MM.1S (cell line): ENCODE measurements around the gene BAG5.
"Not testable (repeated sequence)": the region's sequence is repeated elsewhere in the genome, so short reads cannot be mapped to it uniquely, and the experiment has no call there.

Experiments used
- DNase-seq: peaks from one replicate; pipeline ENCODE4 v3.0.0-alpha.2; 2015
- H2AFZ ChIP-seq: fragments of 300-600 bp; sonication (generic); 2 replicates; pipeline ENCODE4 v1.6.0; 2016; ENCODE audit warnings: antibody characterized with exemption, low read length
- H3F3A ChIP-seq: fragments of 300-600 bp; sonication (generic); 2 replicates; pipeline ENCODE4 v1.6.1; 2016; ENCODE audit warnings: mild to moderate bottlenecking, antibody characterized with exemption, low read length, moderate library complexity, mixed read lengths; ENCODE audit not compliant: insufficient read depth
- H3K27ac ChIP-seq: fragments of 300-600 bp; sonication (generic); 2 replicates; pipeline ENCODE4 v1.5.1; 2016; ENCODE audit warnings: mild to moderate bottlenecking, low read length
- H3K27me3 ChIP-seq: fragments of 300-600 bp; sonication (generic); replicated peaks from 2 replicates; pipeline ENCODE4 v1.6.0; 2016; ENCODE audit warnings: low read length; ENCODE audit not compliant: insufficient read depth
- H3K36me3 ChIP-seq: fragments of 300-600 bp; sonication (generic); replicated peaks from 2 replicates; pipeline ENCODE4 v1.6.1; 2016; ENCODE audit warnings: mild to moderate bottlenecking, low read length, mixed read lengths; ENCODE audit not compliant: insufficient read depth
- H3K4me1 ChIP-seq: fragments of 300-600 bp; sonication (generic); 2 replicates; pipeline ENCODE4 v1.6.1; 2016; ENCODE audit warnings: low read length, mixed read lengths
- H3K4me2 ChIP-seq: fragments of 300-600 bp; sonication (generic); 2 replicates; pipeline ENCODE4 v1.6.0; 2016; ENCODE audit warnings: low read depth, low read length
- H3K4me3 ChIP-seq: fragments of 300-600 bp; sonication (generic); 2 replicates; pipeline ENCODE4 v1.5.1; 2016; ENCODE audit warnings: low read length, mixed read lengths
- H3K79me2 ChIP-seq: fragments of 300-600 bp; sonication (generic); 2 replicates; pipeline ENCODE4 v1.6.1; 2016; ENCODE audit warnings: mixed run types, low read length, mixed read lengths
- H3K9ac ChIP-seq: fragments of 300-600 bp; sonication (generic); 2 replicates; pipeline ENCODE4 v1.6.1; 2016; ENCODE audit warnings: low read length, mixed read lengths
- H3K9me2 ChIP-seq: fragments of 300-600 bp; sonication (generic); replicated peaks from 2 replicates; pipeline ENCODE4 v1.6.1; 2016; ENCODE audit warnings: mild to moderate bottlenecking, low read length, mixed read lengths; ENCODE audit not compliant: insufficient read depth
- H3K9me3 ChIP-seq: fragments of 300-600 bp; sonication (generic); replicated peaks from 2 replicates; pipeline ENCODE4 v1.6.1; 2016; ENCODE audit warnings: mild to moderate bottlenecking, low read length, mixed read lengths; ENCODE audit not compliant: insufficient read depth
- H4K20me1 ChIP-seq: fragments of 300-600 bp; sonication (generic); 2 replicates; pipeline ENCODE4 v1.6.1; 2016; ENCODE audit warnings: mild to moderate bottlenecking, low read length, moderate library complexity, mixed read lengths; ENCODE audit not compliant: insufficient read depth
- EZH2 ChIP-seq: fragments of 300-600 bp; sonication (generic); optimal IDR thresholded peaks from 2 replicates; pipeline ENCODE3; 2017; ENCODE audit warnings: low read depth, mild to moderate bottlenecking, antibody characterized with exemption, low read length, mixed read lengths
- EZH2phosphoT487 ChIP-seq: fragments of 300-600 bp; sonication (generic); IDR thresholded peaks from 2 replicates; pipeline ENCODE4 v1.6.1; 2018; ENCODE audit warnings: antibody characterized with exemption, low read length
- TF ChIP-seq, protein P1 (sequence below): fragments of 300-600 bp; sonication (generic); IDR thresholded peaks from 2 replicates; pipeline ENCODE4 v1.5.1; 2016; ENCODE audit warnings: antibody characterized with exemption, low read length, mixed read lengths

BAG5 gene

DNA sequence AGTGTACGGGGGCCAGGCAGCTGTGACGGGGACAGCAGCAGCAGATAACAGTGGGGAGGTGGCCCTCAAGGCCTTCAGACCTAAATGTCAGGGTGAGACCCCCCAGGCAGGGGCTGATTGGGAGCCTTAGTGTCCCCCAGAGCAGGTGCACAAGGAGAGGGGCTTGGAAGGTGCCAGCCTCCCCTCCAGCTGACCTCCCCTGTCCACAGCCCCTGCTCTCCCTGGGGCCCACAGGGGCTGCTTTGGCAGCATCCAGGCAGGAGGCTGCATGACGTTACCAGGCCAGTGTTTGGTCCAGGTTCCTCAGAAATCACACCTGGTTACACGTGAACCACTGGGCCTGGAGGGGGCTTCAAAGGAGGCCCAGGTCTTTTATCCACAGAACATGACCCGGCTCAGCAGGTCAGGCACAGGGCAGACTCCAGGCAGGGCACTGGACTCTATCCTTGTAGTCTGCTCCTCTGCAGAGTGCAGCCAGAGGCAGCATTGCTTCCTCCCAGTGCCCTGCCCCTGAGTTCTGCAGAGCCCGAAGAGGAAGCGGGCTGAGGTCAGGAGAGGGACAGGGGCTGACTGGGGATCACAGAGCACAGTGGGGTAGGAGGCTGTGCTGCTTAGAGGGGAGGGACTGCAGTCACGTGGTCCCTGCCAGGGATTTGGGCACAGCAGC, 36.1 kb downstream of the BAG5 start:
- peaks cover 29% of the 10 kb centered on the region for H3K79me2 ChIP-seq
- no peak overlapping the region for H3K4me3 ChIP-seq
- TF ChIP-seq EZH2phosphoT487: no peak
- no peak overlapping the region for H2AFZ ChIP-seq
- no peaks in the 10 kb centered on the region for H3K9me2 ChIP-seq
- no peaks in the 10 kb centered on the region for H4K20me1 ChIP-seq
- no peaks in the 10 kb centered on the region for H3F3A ChIP-seq
- DNase-seq: no peak
- H3K9me3 ChIP-seq: no peaks in the 10 kb centered on the region
- no peak overlapping the region for H3K4me2 ChIP-seq
- no peak overlapping the region for H3K27ac ChIP-seq
- no peaks in the 10 kb centered on the region for H3K36me3 ChIP-seq
- H3K9ac ChIP-seq: no peak overlapping the region
- no peaks in the 10 kb centered on the region for H3K4me1 ChIP-seq
- H3K27me3 ChIP-seq: no peaks in the 10 kb centered on the region; the same call in 1 of the 2 replicates

DNA sequence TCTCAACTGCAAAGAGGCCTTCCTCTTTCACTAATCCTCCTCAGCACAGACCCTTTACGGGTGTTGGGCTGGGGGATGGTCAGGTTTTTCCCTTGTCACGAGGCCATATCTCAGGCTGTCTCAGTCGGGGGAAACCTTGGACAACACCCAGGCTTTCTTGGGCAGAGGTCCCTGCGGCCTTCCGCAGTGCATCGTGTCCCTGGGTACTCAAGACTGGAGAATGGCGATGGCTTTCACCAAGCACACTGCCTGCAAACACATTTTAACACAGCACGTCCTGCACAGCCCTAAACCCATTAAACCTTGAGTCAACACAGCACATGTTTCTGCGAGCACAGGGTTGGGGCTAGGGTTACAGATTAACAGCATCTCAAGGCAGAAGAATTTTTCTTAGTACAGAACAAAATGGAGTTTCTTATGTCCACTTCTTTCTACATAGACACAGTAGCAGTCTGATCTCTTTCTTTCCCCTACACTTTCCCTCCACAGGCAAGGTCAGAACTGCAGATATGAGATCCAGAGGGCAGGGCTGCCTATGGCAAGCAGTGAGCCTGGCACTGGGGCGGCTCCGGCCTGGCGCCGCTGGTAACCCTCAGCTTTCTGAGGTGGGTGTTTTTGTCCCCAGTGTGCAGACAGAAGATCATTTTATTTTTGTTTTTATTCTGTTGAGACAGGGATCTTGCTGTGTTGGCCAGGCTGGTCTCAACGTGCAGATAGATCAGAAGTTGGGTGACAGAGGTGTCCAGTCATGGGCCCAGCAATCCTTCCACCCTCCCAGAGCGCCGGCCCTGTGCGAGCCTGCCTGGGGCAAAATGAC, 36.8 kb downstream of the BAG5 start:
- DNase-seq, H3K27me3 ChIP-seq, H3K4me3 ChIP-seq, H3K36me3 ChIP-seq, H3K9ac ChIP-seq, H3K27ac ChIP-seq, H2AFZ ChIP-seq, H3K9me3 ChIP-seq, H3F3A ChIP-seq, H3K4me1 ChIP-seq, H3K4me2 ChIP-seq, H4K20me1 ChIP-seq, H3K9me2 ChIP-seq: not testable (repeated sequence)
- H3K79me2 ChIP-seq: peaks cover 22% of the 10 kb centered on the region

DNA sequence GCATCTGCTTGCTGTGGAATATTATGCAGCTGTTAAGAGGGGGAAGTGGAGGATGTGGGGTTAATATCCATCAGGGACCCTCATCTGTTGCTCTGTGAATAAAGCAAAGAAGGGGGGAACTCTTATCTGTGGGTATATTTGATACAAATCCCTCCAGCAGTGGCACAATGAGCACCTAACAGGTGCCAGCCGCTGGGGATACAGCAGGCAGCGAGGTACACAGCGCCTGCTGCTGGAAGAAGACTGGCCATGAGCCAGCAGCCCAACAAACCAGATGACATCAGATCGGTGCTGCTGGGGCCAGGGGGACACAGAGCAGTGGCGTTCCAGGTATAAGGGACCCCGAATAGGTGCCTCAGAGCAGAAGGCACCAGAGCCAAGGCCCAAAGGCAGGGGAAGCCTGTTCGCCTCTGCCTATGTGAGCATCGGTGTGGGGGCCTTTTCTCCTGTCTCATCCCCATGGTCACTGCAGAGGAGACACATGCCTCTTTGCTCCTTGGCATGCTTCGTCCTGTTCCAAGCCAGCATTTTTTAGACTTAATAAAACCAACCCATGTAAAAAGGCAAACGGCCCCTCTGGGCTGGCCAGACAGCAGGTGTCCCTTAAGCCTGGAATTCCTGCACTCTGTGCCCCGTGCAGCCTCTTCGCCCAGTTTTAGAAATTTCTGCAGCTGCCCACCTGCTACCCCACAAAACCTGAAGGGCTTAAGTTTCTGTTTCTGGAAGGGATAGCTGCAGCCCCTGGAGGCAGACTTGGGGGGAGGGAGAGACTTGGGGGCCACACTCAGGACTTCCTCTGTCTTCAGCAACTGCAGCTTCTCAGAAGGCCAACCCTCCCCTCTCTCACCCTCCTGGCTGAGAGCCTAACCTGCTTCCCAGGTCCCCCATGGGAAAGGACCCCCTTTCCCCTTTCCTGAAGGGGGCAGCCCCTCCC, 38.2 kb downstream of the BAG5 start:
- no peak overlapping the region for H3K27ac ChIP-seq
- TF ChIP-seq EZH2 (no peak), EZH2phosphoT487 (no peak)
- TF ChIP-seq, protein P1, sequence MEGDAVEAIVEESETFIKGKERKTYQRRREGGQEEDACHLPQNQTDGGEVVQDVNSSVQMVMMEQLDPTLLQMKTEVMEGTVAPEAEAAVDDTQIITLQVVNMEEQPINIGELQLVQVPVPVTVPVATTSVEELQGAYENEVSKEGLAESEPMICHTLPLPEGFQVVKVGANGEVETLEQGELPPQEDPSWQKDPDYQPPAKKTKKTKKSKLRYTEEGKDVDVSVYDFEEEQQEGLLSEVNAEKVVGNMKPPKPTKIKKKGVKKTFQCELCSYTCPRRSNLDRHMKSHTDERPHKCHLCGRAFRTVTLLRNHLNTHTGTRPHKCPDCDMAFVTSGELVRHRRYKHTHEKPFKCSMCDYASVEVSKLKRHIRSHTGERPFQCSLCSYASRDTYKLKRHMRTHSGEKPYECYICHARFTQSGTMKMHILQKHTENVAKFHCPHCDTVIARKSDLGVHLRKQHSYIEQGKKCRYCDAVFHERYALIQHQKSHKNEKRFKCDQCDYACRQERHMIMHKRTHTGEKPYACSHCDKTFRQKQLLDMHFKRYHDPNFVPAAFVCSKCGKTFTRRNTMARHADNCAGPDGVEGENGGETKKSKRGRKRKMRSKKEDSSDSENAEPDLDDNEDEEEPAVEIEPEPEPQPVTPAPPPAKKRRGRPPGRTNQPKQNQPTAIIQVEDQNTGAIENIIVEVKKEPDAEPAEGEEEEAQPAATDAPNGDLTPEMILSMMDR: no peak
- H3K9ac ChIP-seq: no peak overlapping the region
- H3K4me3 ChIP-seq: no peak overlapping the region
- H3K9me2 ChIP-seq: no peaks in the 10 kb centered on the region
- DNase-seq: no peak
- no peaks in the 10 kb centered on the region for H4K20me1 ChIP-seq
- peaks cover 8% of the 10 kb centered on the region for H3K79me2 ChIP-seq
- no peak overlapping the region for H3K4me2 ChIP-seq
- no peaks in the 10 kb centered on the region for H3K4me1 ChIP-seq
- H3F3A ChIP-seq: no peaks in the 10 kb centered on the region
- no peaks in the 10 kb centered on the region for H3K9me3 ChIP-seq
- no peaks in the 10 kb centered on the region; the same call in 1 of the 2 replicates for H3K27me3 ChIP-seq
- no peak overlapping the region for H2AFZ ChIP-seq
- H3K36me3 ChIP-seq: no peaks in the 10 kb centered on the region

DNA sequence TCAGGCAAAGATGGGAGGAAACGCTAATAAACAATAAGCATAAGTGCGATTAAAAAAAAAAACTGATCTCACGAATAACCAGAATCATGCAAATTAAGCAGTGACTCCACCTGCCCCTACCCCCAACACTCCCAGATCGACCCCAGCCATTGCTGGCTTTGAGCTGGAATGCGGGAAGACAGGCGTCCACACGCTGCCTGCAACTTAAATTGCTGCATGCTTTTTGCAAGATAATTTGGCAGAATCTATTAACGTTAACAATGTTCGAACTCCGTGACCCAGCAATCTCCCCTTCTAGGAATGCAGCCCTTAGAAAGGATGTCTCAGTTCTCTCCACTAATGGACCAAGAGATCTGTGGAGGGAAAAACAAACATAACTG, 38.9 kb downstream of the BAG5 start:
- H3K9ac ChIP-seq: no peak overlapping the region
- no peaks in the 10 kb centered on the region for H3K9me2 ChIP-seq
- no peak overlapping the region for H3K27ac ChIP-seq
- H3K4me3 ChIP-seq: no peak overlapping the region
- H3K4me1 ChIP-seq: no peaks in the 10 kb centered on the region
- H3K9me3 ChIP-seq: no peaks in the 10 kb centered on the region
- no peaks in the 10 kb centered on the region for H3F3A ChIP-seq
- TF ChIP-seq EZH2phosphoT487: no peak
- TF ChIP-seq, protein P1: no peak
- no peak for TF ChIP-seq EZH2
- H3K79me2 ChIP-seq: peaks cover 4% of the 10 kb centered on the region; the same call in 1 of the 2 replicates
- H3K4me2 ChIP-seq: no peak overlapping the region
- no peak overlapping the region for H2AFZ ChIP-seq
- no peaks in the 10 kb centered on the region for H3K36me3 ChIP-seq
- DNase-seq: no peak
- H4K20me1 ChIP-seq: no peaks in the 10 kb centered on the region
- H3K27me3 ChIP-seq: no peaks in the 10 kb centered on the region; the same call in 1 of the 2 replicates
